ENCODE results near the gene TCAIM.
"Not testable (repeated sequence)": the region's sequence is repeated elsewhere in the genome, so short reads cannot be mapped to it uniquely, and the experiment has no call there.

TCAIM gene

GRCh38 chr3:44338010-44338827, at the start of gene TCAIM:
TSS of gene TCAIM (plus strand) at chr3:44338766. CDS start at chr3:44354783, 16,017 bp downstream.
- DNase-seq = peak; percentile 97

DNA sequence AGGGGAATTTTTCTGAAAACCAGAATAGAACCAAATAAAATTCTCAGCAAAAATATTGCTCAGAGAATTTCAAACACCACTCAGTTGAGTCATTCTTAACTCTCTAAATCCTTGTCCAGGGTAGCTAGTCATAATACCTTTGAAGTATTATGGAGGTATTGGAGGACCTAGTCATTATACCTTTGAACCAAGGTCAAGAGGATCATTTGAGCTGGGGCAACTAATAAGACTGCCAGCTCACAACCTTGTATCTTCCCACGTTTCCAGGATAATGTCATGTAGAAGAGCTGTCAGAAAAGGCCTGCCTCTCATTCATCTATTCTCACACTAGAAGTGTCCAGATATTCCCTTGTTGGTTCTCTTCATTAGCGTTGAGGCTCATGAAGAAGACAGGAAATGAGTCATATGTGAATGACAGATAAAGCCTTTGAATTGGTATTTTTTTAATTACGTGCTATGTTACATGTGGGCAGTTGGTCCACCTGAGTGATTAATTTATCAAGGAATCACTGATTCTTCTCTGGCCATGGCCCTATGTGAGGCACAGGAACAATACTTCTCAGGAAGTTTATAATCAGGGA, 48.6 kb upstream of the TCAIM start:
- DNase-seq = no peak

DNA sequence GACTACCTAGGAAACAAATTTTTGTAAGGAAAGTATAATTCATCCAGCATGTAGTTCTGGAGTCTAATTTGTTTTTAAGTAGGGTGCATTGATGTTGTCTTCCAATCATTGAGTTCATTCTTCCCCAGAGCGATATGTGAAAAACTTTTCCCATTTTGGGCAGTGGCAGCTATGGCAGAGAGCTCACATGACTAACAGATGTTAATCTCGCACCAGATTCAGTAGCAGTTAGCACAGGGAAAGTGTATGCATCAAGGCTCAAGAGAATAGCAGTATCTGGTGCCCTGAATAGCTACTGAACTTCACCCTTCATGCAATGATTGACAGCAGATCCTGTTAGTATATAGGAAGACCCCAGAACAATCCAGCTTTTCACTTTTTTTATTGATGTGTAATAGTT, 46.3 kb upstream of the TCAIM start:
- no peak for DNase-seq

DNA sequence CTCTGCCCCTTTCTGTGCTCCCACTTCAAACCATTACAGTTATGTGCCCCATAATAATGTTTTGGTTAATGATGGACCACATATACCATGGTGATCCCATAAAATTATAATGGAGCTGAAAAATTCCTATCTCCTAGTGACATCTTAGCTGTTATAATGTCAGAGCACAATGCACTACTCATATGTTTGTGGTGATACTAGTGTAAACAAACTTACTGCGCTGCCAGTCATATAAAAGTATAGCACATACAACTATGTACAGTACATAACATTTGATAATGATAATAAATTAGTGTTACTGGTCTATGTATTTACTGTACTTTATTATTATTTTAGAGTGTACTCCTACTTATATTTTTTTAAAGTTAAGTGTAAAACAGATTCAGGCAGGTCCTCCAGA, 45.6 kb upstream of the TCAIM start:
- DNase-seq = no peak

DNA sequence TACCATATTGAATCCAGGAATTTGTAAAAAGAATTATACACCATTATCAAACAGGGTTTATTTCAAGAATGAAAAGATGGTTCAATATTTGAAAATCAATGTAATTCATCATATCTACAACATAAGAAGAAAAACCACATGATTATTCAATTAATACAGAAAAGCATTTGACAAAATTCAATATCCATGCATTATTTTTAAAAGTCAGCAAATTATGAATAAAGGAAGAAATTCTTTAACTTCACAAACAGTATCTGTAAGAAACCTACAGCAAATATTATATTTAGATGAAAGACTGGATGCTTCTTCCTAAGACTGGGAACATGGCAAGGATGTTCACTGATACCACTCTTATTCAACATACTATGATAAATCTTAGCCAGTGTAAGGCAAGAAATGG, 41.3 kb upstream of the TCAIM start:
- no peak for DNase-seq

GRCh38 chr3:44301746-44302145, 36.8 kb upstream of the TCAIM start:
- DNase-seq = no peak

- no peak for DNase-seq
These were observed 29.1 kb upstream of the TCAIM start for GRCh38 chr3:44309500-44309899.

- no peak for DNase-seq
These were observed 19.7 kb upstream of the TCAIM start for GRCh38 chr3:44318891-44319311.

DNA sequence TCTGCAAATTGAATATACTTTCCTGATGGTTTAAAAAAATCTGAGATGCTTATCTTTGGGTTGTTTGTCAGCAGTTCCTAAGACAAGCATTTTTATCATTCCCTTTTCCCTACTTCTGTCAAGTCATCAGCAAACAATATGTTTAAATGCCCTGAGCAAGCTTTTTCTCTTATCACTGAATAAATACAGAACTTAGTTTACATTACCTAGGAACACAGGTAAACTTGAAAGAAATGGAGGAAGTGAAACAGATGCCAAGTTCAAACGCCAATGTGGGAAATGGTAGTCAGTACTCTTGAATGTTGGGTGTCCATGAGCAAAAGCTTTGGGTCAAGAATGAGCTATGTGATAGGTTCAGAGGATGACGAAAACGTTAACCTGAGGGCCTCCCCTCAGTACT, 17.2 kb upstream of the TCAIM start:
- no peak for DNase-seq

- DNase-seq = peak; percentile 48
These were observed 15.1 kb upstream of the TCAIM start for GRCh38 chr3:44323341-44323955.

GRCh38 chr3:44324584-44324983, 14.0 kb upstream of the TCAIM start:
- DNase-seq = no peak

DNA sequence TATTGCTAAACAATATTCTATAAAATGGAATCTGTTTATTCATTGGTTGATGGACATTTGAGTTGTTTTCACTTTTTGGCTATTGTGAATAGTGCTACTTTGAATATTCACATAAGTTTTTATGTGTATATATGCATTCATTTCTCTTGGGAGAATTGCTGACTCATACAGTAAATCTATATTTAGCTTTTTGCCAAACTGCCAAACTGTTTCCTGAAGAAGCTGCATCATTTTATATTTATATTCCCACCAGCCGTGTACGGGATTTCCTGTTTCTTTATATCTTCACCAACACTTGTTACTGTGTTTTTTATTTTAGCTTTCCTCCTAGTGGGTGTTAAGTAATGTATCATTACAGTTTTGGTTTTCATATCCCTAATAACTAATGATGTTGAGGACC, 12.5 kb upstream of the TCAIM start:
- DNase-seq = peak; percentile 37

GRCh38 chr3:44326515-44326914, 12.1 kb upstream of the TCAIM start:
- no peak for DNase-seq

GRCh38 chr3:44329946-44330345, 8.6 kb upstream of the TCAIM start:
- no peak for DNase-seq

DNA sequence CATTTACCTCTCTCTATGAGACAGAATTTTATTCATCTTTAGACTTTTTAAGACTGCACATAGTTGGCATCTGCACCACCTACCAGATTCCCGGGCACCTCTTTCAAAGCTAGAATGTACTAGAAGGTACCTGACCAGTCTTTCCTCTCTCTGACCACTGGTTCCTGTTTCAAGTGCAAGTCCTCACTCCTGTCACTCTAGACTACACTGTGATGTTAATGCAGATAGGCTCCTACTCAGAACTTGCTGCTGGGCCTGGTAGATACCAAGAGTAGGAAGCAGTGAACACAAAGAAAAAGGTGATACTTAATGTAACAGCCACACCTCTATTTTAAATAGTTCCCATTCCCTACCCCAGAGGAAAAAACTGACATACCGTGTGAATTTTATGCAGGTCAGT, 8.1 kb upstream of the TCAIM start:
- DNase-seq = no peak

GRCh38 chr3:44334326-44334725, 4.2 kb upstream of the TCAIM start:
- no peak for DNase-seq

DNA sequence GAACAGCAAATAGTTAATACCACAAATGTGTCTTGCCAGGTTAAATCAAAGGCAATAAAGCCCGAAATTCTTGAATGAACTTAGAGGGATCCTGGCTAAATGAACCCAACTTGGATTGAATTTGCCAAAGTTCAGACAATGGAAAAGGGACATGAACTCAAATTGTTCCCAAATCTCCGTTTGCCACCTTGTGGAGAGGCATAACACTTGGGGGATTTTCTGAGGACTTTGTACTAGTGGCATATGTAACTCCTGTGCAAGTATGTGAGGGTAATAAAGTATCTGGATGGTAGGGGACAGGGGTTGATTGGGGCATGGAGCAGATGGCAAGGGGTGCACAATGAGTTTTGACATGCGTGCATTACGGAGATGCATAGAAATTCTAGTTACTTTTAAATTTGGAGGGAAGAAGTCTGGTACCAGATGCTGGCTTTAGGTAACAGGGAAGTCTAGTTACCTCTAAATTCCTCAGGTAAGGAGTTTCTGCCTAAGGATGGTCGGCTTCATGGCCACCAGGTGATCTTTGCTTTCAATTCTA, 1.2 kb upstream of the TCAIM start:
- DNase-seq = no peak

- DNase-seq = no peak
These were observed 212 bp downstream of the TCAIM start for GRCh38 chr3:44338828-44339127.

DNA sequence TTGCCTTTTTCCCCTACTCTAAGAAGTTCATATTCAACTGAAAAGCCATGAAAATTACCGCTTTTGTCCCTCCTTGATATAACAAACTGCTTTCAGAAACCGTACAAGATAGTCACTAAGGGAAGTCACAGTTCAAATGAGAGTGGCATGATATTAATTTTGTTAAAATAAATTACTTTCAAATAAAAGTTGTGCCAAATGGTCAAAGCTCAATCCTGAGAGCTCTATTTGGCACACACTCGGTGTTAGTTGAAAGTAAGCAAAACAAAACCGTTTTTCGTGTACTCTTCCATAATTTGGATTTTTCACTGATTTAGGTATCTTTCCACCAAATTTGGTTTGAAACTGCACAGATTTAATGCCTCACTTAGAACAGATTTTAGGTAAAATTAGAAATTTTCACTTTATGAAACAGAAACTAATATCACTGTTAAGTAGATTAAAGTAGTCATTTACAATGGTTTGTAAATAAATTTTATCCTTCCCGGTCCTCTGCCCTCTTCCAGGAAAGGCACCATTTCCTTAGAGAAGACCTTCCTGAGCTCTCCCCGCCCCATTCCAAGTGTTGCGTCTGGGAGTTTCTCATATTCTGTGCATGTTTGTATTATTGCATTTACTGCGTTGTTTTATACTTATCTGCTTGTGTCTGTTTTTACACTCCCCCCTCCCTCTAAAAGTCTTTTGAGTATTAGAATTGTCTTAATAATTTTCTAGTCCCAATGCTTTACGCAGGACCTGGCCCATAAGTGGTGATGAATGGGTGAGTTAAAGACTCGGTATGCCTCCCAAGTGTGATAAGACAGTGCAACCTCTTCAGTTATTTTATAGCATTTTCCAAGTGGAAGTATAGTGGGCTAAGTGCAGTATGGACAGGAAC, 853 bp downstream of the TCAIM start:
- no peak for DNase-seq

GRCh38 chr3:44340058-44340395, 1.5 kb downstream of the TCAIM start:
- DNase-seq = no peak

DNA sequence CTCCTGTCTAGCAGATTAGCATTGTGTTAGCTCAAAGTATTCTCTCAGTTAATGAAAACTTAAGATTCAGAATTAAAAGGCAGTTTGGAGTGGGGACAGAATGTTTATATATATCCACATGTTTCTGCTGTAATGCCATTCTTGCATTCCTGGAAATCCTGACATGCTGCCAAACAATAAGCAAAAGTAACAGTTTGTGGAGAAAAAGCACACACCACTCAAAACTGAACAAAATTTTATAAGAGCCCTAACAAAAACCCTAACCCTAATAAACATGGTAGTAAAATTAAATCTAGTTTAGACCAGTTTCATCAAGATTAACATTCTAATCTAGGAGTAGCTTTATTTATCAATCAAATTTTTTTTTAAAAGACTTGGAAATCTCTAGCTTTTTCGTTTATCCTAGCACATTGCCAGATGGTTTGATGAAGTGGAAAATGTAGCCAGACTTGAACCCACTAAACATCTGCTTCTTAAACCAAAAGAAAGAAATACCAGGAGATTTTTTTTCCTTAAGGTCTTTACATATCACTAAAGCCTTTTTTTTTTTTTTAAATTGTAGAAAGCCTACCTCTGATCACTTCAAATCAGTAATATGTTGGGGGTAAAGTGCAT, 3.7 kb downstream of the TCAIM start:
- DNase-seq = peak; percentile 77

- no peak for DNase-seq
These were observed 4.9 kb downstream of the TCAIM start for GRCh38 chr3:44343421-44343820.

GRCh38 chr3:44346590-44346989, 8.0 kb downstream of the TCAIM start:
- DNase-seq = not testable (repeated sequence)
